ENCODE data around the gene CCNC.

DNA sequence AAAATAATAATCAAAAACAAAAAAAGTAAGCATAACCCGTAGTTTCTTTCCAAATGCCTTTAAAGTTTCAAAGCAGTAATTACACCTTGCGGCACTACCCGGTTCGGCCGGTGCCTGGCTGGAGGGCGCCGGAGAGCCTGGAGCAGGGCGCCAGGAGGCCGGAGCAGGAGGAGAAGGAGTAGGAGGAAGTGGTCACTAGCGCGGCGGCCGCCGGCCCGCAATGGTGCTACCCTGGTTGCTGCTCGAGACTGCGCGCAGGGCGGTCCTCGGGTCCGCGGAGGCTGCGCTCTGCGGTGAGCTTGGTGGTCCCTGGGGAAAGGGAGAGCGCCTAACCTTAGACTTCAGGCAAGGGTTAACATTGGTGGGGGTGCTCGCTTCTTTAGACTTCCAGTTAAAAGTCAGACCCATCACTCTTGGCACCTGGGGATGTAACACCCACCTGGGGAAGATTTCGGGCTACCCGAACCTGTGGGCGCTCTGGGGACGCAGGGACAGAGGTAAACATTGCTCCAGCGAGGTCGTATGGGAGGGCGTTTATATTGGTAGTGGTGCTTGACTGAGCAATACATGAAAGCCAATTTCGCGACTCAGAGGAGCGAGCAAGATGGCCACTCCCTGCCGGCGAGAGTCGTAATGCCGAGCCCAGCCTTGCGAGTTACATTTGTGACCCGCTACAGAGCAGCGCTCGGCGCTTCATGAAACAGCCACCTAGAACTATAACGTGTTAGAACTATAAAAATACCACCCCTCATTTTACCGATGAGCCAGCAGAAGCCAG is 47.4 kb downstream of the CCNC start:
- peak; percentile 83 for TF ChIP-seq CTCF (conservative IDR thresholded peaks at IDR 0.05)
- TF ChIP-seq ZFX (IDR thresholded peaks at IDR 0.05) = no peak

Data from C4-2B (cell line).